NCI-H524 treated with DMSO at 0.1 percent for 48 hours (cell line): ENCODE results near the gene DERA.
"Not testable (repeated sequence)": the region's sequence is repeated elsewhere in the genome, so short reads cannot be mapped to it uniquely, and the experiment has no call there.

Experiments used
- DNase-seq: peaks from one replicate; lab custom pipeline; 2025; lab: John Stamatoyannopoulos, UW

DERA gene

GRCh38 chr12:15963271-15963670, 52.1 kb downstream of the DERA start:
- DNase-seq: no peak

DNA sequence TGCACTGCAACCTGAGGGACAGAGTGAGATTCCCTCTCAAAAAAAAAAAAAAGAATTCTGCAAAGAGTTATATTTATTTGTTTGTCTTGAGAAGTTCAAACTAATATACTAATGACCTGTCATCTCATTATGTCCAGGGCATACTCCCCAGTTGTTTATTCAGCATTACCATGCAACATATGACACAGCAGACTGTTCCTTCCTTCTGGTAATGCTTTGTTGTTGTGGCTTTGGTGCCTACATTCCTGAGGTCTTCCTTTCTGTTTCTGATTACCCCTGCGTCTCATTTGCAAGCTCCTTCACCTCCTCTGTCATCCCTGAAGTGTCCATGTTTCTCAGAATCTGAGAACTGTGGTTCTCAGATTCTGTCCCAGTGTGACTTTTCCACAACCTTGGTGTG, 55.3 kb downstream of the DERA start:
- no peak for DNase-seq

DNA sequence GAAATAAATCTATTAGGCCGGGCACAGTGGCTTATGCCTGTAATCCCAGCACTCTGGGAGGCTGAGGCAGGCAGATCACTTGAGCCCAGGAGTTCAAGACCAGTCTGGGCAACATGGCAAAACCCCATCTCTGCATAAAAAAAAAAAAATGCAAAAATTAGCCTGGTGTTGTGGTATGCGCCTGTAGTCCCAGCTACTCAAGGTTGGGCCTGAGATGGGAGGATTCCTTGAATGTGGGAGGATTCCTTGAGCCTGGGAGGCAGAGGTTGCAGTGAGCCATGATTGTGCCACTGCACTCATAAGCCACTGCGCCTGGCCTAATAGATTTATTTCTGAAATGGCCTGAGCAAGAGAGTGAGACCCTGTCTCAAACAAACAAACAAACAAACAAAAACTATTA, 55.9 kb downstream of the DERA start:
- not testable (repeated sequence) for DNase-seq

GRCh38 chr12:15971211-15971610, 60.1 kb downstream of the DERA start:
- DNase-seq: no peak

DNA sequence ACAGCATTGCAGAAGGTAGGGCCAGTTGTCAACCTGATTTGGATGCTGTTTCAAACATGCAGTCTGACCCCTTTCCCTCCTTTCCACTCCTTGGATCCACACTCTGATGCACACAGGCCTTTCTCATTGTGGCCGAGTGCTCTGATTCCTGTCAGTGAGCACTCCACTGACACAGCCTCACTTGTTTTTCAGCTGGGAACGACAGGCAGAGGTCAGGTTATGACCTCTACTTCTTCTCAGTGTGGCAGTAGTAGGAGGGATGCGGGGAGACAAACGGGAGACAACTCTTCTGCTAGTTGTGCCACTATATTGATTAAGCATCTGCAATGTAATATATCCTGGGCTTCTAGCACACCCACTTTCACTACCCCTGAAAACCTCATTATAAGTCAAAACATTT, 61.8 kb downstream of the DERA start:
- DNase-seq: no peak

DNA sequence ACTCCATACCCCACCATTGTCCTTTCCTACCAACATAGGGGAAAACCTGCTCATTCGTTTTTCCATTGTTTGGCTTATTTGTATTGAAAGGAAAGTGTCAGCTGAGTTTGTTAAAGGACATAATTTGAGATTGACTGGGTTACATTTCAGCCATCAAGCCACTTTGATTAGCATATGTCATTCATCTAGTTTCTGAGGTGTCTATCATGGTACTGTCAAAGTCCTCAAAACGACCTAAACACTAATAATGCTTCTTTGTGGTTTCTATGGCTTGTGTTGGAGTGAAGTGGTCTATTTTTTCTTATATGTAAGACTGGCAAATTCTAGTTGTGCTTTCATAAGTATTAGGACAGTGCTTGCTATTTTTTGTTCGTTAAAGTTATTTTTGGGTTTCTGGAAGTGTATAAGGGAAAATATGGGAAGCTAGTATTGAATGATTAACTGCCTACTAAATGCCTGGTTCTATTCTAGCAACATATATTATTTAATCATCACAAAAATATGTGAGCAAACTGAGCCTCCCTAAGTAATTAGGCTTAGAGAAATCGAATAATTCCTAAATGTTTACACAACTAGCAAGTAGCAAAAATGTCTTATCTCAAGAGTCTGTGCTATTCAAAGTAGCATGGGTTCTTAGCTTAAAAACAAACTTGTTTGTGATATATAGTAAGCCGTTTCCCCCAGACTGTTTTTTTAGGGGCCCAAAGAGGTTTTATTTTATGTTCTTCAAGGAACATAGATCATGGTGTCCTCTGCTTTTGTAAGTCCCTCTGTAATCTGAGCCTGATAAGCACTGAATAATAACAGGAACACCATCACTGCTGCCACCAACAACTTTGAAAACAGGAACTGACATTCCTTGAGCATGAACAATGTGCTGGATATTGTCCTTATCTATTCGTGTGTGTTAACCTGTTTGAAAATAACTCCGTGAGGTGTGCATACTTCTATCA, 67.1 kb downstream of the DERA start:
- DNase-seq: no peak

GRCh38 chr12:15979096-15980092, 68.3 kb downstream of the DERA start:
- no peak for DNase-seq

- no peak for DNase-seq
Measured at GRCh38 chr12:15982071-15982470, 70.9 kb downstream of the DERA start.

GRCh38 chr12:15982471-15982870, 71.3 kb downstream of the DERA start:
- no peak for DNase-seq

DNA sequence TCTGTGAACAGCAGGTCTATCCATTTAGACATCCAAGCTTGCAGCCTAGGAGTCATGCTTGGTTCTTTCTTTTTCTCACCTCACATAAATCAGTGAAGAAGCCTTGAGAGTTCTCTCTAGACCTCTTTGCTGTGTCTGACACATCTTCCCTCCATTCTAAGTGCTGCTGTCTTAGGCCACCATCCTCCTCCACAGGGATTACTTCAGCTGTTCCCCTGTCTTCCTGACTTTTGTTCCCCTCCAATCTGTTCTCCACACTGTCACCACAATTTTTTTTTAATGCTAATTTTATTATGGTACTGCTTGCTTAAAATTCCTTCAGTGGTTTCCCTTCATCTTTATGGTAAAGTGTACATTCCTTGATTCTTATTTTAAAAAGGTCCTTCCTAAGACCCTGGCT, 71.8 kb downstream of the DERA start:
- DNase-seq: no peak

GRCh38 chr12:15984097-15984800, 73.1 kb downstream of the DERA start:
- no peak for DNase-seq

GRCh38 chr12:15984963-15985362, 73.8 kb downstream of the DERA start:
- DNase-seq: no peak

- no peak for DNase-seq
Measured at GRCh38 chr12:15987696-15988095, 76.6 kb downstream of the DERA start.

- no peak for DNase-seq
Measured at GRCh38 chr12:15988983-15989755, 78.0 kb downstream of the DERA start.

DNA sequence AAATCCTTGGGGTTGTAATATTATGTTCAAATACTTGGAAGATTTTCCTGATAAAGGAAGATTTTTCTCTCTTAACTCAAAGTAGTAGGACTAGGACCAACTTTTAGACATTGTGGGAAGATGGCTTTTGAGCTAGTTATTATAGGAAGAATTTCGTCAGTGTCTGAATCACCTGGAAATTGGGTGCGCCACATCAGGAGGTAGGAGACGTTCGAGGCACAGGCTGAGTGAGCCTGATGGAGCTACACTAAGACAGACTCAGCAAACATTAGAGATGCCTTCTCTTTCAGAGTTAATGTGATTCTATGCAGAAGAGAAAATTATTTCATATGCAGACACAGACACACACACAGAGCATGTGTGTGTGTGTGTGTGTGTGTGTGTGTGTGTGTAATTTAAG, 84.7 kb downstream of the DERA start:
- no peak for DNase-seq

GRCh38 chr12:15996254-15996653, 85.1 kb downstream of the DERA start:
- no peak for DNase-seq

DNA sequence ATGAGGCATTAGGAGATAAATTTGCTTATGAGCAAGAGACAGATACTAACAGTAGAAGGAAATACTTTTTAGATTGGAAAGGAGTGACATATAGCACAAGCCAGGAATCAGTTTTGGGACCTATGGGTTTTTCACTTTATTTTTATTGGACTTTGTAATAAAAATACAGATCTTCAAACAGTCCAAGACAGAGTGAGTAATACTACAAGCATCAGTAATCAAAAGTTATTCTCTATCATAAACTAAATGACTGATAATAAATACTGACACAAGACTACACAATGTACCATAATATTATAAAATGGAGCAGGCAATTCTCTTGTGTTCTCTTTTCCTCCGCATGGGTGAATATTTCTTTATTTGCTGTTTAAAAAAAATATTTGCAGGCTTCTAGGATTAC, 85.8 kb downstream of the DERA start:
- no peak for DNase-seq

DNA sequence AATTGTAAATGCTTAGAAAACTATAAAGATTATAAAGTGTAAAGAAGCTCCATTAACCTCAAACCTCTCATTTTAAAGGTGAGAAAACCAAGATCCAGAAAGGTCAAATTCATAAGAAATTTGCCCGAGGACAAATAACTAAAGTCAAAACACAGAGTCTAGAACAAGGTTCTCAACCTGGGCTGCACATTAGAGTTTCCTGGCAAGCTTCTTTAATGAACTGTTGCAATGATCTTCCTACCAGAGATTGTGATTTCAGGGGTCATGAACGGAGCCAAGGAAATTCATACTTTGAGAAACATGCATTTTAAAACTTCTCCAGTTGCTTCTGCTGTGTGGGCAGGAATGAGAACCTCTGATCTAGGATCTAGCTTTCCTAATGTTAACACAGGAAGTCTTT, 86.8 kb downstream of the DERA start:
- no peak for DNase-seq

GRCh38 chr12:16002880-16003279, 91.7 kb downstream of the DERA start:
- DNase-seq: no peak

DNA sequence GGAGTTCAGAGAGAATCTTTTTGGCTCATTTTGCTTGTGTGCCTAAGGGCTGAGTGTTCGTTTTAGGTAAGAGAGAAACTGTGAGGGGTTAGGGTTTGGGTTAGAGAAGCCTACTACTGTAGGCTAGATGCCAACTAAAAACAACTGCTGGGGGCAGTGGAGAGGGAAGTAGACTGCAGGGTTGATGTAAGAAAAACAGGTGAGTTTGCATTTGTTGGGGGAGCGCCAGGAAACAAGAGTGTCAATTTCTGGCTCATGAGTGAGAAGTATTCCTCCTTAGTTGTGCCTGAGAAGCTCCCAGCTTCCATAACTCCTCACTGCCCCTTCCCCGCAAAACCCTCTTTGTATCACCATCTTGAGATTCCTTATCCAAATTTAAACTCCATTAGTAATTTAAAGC, 92.3 kb downstream of the DERA start:
- no peak for DNase-seq

GRCh38 chr12:16006752-16007151, 95.6 kb downstream of the DERA start:
- no peak for DNase-seq
